HG02840 (cell line): ENCODE data around the gene COG1.
A peak's percentile ranks its signal among the peaks of the same experiment; 100 is the strongest.

Source experiments
- ATAC-seq: cut with Tn5 transposase; IDR thresholded peaks from one replicate; pipeline ENCODE4 v1.9.1; 2021; ENCODE audit warnings: mild to moderate bottlenecking, moderate library complexity, moderate number of reproducible peaks; ENCODE audit not compliant: unreplicated experiment, low FRiP score

The COG1 gene

DNA sequence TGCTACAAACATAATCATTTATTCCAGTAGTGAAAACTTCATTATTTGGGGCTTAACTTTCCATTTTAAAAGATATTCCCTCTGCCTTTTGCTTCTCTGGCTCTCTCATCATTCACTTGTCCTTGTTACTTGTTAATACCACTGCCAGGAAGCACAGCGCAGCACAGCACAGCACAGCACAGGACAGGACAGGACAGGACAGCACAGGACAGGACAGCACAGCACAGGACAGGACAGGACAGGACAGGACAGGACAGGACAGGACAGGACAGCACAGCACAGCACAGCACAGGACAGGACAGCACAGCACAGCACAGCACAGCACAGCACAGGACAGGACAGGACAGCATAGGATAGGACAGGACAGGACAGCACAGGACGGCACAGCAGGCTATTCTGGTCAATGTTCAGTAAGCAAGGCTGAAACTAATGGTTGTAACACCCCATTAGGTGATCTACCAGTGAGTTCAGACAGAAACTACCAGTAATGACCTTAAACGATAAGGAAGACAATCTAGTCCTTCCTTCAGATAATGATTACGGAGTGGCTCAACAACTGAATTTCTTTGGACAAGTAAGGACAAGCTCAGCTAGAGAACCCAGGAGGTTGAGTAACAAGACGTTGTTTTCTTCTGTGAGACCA, 31.9 kb downstream of the COG1 start:
- no peak for ATAC-seq

DNA sequence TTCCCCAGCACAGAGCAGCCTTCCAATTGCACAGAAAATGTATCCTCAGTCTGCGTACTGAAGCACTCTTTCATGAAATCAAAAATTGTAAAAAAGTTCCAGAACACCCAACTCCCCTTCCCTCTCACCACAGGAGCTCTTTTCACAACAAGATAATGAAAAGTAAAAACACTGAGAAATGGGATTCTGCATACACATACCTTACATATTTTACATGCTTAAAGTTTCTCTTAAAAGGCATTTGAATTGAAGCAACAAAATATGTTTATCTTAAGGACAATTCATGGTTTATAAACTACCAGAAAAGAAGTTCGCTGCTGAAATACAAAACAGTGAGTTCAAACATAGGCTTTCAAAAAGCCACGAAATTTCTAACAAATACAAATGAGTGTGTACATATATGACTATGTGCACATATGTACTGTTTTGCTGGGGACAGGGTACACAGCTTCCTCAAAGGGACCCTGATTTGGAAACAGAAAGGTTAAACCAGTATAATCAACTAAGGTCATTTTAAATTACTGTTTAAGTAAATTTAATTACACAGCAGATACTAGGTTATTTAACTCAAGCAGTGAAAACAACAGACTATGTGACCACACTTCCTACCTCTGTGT, 33.8 kb downstream of the COG1 start:
- no peak for ATAC-seq

DNA sequence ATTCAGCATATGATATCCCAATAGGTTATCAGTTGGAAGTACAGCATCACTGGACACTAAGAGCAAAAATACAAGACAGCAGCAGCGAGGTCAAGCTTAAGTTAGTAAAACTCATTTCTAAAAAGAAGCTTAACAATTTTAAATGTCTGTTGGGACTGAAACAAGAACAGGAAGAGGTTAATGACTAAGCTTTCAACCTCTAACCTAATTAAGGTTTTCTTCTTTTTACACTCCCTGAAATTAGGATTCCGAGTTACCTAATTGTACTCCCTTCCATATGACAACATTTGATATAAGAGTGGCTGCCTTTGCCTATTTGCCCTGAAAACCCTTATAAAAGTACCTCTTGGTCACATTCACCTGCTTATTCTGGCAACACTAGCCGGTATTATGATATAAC, 34.5 kb downstream of the COG1 start:
- no peak for ATAC-seq

DNA sequence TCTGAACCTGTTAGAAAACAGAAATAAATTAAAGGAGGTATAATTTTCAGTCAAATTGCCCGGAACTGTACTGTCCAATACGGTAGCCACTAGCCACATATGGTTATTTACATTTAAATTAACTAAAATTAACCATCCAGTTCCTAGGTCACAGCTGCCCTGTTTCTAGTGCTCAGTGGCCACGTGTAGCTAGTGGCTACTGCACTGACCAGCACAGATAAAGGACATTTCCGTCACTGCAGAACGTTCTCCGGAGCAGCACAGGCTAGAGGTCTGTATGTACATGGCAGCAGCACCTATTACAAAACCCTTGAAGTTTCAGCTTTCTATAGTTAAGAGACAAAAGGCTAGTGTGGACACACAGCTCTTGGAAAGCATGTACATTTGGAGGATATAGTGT, 35.1 kb downstream of the COG1 start:
- ATAC-seq: no peak

DNA sequence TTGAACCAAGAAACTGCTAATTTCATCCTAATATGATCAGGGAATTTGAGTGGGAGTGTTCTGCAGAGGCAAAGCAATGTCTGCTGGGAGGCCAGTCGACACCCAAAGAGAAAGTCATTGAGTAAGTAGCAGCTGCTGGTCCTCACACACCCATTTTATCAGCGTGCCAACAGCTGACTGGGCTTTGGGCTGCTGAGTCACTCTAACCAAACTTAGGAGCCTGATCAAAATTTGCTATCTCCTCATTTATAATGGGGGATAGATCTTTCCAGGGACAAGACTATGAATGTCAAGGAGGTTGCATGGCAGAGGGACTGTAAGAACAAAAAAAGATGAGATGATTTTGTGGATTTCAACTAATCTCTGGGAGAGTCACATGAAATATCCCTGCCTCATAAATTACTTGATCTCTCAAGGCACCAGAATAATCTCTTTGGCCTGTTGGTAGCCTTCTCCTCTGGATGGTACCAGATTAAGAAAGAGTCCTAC, 35.9 kb downstream of the COG1 start:
- ATAC-seq: no peak

DNA sequence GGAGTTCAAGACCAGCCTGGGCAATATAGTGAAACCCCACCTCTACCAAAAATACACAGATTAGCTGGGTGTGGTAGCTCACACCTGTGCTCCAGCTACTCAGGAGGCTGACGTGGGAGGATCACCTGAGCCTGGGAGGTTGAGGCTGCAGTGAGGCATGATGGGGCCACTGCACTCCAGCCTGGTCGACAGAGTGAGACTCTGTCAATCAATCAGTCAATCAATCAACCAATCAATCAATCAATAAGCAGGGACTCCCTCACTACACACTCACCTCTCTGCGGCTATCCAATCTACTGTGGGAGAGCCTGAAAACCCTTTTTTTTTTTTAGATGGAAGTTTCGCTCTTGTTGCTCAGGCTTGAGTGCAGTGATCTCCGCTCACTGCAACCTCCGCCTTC, 37.2 kb downstream of the COG1 start:
- no peak for ATAC-seq

DNA sequence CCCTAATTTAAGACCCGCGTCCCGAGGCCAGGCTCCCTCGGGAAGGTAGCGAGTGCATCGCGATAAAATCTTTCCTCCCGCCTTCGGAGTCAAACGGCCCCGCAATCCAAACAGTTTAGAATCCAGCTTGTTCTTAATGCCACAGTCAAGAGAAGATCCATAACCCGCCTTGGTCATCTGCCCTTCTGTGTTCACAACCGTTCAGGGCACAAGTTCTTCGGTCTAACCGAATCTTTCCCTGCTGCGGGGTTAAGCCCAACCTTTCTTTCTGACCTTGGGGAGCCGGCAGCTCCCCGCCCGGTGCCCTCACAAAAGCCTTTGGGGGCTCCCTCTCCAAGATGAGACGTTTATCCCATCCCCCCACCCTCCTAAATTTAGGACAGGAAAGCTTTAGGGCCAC, 38.5 kb downstream of the COG1 start:
- no peak for ATAC-seq

DNA sequence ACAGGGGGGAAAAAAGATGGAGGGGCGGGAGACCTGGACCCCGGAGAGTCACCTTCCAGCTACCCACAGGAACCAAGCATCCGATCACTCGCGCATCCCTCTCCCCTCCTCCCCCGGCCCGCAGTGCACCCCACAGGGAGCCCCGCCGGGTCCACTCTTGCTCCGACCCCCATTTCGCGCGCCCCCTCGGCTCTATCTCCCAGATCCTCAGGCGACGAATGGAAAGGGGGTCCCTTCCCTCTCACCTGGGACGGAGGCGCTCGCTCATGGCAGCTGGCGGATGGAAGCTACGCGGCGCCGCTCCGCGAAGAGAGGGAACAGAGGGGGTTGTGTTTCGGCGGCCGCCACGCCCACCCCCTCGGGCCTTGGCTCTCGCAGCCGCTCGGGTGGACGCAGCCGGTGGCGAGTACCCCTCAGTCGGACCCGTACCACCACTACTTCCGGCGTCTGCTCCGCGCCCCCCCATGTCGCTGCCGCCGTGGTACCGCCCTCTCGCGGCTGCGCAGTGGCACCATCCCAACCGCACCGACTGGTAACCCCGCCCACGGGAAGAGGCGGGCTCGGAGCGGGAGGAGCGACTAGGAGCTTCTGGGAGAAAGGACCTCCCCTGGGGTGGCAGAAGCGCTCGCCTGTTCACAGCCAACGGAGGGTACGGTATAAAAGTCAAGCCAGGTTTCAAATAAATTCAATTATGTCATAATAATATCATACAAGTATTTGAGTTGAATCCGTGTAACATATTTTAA, 39.2 kb downstream of the COG1 start:
- peak; percentile 85 for ATAC-seq

DNA sequence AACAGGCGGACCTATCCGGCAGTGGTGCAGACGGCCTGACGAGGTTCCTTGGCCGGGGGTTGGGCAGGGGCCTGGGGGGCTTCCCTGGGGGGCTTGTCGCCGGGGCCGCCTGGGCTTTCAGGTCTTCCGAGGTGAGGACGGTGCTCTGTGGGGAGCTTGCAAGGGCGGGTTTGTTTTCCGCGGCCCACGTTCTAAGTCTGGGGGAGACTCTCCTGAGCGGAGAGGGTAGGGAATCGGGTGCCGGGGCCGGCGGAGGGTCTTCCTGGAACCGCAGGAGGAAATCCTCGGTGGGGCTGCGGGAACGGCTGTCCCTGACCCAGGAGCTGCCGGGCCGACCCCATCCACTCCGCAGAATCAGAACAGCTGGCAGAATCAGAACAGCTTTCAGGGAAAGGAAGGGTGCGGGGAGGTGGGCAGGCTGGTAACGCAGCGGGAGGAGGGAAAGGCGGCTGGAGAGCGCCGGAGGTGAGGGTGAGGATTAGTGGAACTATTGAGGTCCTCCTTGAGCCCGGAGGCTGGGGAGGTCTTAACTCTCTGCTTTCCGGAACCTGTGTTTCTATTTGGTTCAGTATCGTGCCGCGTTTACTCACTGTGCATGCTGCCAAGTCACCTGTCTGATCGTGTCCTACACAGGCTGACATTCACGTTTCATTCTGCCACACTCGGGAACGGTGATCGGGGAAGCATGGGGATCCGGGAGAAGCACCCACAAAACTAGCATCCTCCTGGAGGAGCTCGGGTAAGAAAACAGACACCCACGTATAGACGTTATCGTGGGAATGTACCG, 39.9 kb downstream of the COG1 start:
- ATAC-seq: peak; percentile 20

DNA sequence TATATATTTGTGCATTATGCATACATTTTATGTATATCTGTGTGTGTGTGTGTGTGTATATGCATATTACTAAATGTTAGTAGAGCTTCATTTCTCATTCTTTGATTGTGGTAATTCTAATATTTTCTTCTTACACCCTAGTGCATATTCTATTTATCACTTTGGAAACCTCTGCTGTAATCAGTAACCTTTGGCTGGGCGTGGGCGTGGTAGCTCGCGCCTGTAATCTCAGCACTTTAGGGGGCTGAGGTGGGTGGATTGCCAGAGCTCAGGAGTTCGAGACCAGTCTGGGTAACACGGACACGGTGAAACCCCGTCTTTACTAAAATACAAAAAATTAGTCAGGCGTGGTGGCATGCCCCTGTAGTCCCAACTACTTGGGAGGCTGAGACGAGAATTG, 41.9 kb downstream of the COG1 start:
- ATAC-seq: no peak

DNA sequence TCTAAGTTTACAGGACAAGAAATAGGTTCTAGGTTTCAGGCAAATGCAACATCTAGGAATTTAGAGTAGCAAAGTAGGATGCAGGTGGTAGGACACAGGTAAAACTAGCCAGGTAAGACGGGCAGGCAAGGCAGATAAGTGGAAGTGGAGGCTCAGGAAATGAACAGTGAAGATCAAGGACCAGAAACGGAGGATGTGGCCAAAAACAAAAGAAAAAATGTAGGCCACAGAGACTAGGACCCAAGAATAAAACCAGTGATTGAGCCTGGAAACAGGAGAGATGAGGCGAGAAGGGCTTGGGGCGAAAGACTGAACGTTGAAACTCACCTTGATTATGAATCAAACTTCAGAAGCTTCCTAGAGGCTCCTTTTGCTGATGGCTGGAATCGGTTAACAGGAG, 44.9 kb downstream of the COG1 start:
- no peak for ATAC-seq

DNA sequence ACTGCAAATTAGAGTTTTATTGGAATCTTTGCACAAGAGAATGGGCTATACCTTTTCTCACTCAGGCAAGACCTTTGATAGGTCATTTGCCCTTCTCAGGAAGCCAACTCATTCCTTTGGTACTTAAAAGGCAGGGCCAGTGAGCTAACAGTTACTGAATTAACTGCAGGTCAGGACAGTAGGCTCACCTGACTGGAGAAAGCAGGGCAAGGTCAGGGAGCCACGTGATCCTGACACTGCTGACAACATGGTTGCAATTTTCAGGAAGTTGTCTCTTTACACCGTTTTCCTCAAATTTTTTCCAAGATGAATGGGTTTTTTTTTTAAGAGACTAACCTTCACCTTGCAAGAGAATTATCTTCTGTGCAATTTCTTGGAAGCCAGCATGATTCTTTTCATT, 47.7 kb downstream of the COG1 start:
- no peak for ATAC-seq

DNA sequence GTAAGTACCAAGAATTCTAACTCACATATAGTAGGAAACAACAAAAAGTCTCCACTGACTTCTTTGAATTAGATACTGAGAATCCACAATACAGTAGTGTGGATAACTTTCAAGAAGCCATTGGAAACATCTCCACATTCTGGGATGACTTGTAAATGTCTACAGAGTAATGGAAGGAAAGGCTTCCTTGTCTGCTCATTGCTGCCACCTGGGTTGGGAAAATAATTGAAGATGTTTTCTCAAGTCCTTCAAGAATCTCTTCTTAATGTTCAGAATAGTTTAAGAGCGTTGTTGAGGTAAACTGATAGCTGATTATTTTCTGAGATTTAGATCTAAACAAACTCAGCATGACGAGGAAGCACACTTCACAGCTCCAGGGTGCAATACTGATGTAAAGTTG, 54.9 kb downstream of the COG1 start:
- ATAC-seq: no peak

DNA sequence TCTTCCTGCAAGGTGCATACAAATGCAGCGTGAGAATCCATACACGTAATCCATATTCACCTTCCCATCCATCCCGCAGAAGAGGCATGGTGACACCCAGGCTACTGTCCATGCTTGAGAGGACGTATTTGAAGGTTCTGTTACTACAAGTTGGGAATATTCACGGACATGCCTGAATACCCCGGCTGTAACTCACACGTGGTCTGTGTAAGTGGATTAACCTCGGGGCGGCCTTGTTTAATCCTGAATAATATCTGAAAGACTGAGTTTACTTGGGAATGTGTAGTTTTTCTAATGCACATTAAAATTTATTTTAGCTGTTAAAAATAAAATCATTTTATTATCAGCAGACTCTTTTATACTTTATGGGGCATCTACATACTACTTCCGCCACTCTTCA, 55.7 kb downstream of the COG1 start:
- ATAC-seq: no peak

DNA sequence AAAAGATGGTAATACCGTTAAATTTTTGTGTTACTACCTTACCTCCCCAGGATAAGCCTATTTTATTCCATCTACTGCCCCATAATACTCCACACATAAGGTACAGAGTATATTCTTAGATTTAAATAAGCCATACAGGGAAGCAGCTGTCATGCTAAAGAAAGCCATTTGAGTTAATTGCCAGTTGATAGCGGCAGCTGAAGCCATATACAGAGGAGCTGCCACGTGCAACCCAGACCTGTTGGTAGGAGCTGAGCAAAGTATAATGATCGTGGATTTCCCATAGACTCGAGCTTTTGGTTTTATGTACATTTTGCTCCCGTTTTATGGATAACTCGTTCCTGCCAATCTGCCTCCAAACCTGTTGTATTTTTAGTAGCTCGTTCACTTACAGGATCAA, 56.8 kb downstream of the COG1 start:
- no peak for ATAC-seq

DNA sequence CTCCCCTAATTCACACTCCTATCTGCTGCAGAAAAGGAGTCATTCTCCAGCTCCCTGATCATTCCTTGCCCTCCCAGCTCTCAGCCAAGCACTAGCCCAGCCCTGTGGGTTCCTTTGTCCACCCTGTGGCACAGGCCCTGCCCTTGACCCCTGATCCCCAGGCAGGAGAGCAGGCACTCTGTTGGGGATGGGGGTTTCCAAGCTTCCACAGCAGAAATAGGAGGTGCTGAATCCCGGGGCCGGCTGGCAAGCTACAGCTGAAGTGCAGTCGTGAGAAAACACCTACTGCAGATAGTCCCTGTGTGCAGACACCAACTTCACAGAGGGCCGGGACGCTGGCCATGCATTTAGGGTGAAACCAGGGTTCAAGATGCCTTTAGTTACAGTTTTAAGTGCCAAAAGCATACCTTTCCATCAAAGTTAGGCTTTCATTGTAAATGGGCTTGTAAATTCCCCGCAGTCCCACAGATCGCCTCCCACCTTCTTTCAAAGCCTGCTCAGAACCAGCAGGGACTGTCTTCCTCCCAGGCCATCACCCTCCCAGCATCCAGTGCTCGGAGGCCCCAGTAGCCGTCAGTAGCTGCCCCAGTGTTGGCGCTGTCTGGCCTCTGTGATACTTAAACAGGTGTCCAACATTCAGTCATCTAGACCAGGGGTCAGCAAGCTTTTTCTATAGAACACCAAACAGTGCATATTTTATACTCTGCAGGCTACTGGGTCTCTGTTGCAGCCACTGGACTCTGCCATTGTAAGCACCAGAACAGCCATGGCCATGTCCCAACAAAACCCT, 58.2 kb downstream of the COG1 start:
- ATAC-seq: no peak

DNA sequence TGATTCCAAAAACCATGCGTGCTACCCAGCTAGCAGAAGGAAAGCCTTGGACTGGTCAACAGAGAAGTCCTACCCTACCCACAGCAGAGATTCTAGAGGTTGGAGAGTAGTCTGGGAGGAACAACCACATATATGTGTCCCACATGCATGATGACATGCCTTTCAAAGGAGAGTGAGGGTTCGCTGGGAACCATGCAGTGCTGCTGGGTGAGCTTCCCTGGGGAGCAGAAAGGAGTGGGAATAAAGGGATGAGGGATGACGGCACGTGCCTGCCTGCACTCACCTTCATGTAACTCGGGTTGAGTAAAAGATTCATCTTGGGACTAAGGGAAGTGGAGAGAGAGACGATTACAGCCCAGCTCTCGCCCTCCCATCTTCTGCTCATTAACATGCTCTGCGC, 59.0 kb downstream of the COG1 start:
- no peak for ATAC-seq

DNA sequence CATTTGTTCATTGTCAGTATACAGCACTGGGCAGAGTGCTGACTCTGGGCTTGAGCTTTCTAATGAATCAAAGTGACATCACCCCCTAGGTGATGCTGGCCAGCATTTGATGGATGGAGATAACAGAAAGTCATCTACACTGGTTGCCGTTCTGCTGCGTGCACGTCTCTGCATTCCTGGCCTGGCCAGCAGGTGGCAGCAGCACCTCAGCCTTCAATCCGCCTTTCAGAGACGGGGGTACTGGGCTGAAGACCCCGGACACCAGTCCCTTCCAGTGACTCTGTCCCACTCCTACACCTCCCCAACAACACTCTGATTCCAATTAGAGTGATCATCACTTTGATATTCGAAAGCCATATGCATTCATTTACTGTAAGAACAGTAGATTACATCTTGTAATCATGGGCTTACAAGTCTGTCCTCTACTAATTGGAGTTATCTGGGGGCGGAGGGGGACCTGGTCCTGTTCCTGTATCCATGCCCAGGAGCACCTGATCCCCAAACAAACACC, 62.9 kb downstream of the COG1 start:
- ATAC-seq: no peak

DNA sequence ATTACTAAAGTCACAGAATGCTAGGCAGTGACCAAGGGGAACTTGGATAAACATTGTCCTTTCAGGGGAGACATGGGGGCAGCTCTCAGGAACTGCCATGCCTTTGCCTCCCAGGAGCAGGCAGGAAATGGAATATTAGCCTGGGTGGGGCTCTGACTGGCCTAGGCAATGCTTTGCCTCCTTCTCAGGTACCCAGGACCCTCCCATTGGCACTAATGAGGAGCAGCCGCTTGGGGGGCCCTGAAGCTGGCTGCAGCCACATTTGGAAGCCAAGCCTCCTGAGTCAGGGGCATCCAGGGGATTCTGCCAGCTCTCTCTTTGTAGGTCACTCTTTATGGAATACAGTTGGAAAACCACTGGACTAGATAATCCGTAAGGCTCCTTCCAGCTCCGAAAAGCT, 63.4 kb downstream of the COG1 start:
- ATAC-seq: no peak

DNA sequence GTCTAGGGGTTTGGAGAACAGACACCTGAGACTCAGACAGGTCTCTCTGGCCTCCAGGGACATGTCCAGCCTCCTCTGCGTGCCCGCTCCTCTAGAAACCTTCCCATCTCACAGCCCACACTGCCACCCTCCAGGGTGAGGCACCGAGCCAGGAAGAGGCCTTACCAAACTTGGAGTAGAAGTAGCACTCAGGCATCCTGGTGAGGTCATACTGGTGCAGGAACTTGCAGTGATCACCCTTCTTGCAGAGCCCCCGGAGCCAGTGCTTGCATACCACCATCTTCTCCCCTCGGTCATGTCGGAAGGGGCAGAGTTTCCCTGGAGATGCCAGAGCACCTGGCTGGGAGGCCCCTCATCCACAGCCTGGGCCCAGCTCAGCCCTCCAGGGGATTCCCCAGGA, 64.7 kb downstream of the COG1 start:
- ATAC-seq: no peak
